KMS-11 (cell line): ENCODE data around the gene RPL37.

Experiments
- H2AFZ ChIP-seq: fragments of 200-600 bp; sonication (generic); 2 replicates; pipeline ENCODE4 v1.6.1; 2016; ENCODE audit warnings: antibody characterized with exemption, mixed run types, low read depth
- H3K27ac ChIP-seq: fragments of 200-600 bp; sonication (generic); 2 replicates; pipeline ENCODE4 v1.6.1; 2016; ENCODE audit warnings: mild to moderate bottlenecking, mixed run types
- H3K27me3 ChIP-seq: fragments of 200-600 bp; sonication (generic); 2 replicates; pipeline ENCODE4 v1.6.1; 2017; ENCODE audit warnings: mild to moderate bottlenecking, low read depth, mixed run types, moderate library complexity; ENCODE audit not compliant: insufficient read depth
- H3K36me3 ChIP-seq: fragments of 200-600 bp; sonication (generic); 2 replicates; pipeline ENCODE4 v1.6.1; 2017; ENCODE audit warnings: mild to moderate bottlenecking, mixed run types; ENCODE audit not compliant: insufficient read depth
- H3K4me1 ChIP-seq: fragments of 200-600 bp; sonication (generic); 2 replicates; pipeline ENCODE4 v1.6.1; 2016; ENCODE audit warnings: mild to moderate bottlenecking, low read depth, mixed run types; ENCODE audit not compliant: poor library complexity, severe bottlenecking
- H3K4me2 ChIP-seq: fragments of 200-600 bp; sonication (generic); 2 replicates; pipeline ENCODE4 v1.7.0; 2016; ENCODE audit warnings: mild to moderate bottlenecking, mixed run types
- H3K4me3 ChIP-seq: fragments of 200-600 bp; sonication (generic); IDR thresholded peaks from 2 replicates; pipeline ENCODE4 v1.6.1; 2017; ENCODE audit warnings: low read depth, low read length, mixed read lengths; ENCODE audit not compliant: insufficient read depth
- H3K79me2 ChIP-seq: fragments of 200-600 bp; sonication (generic); 2 replicates; pipeline ENCODE4 v1.6.1; 2016; ENCODE audit warnings: low read depth, mixed run types; ENCODE audit not compliant: insufficient read depth
- H3K9ac ChIP-seq: fragments of 200-600 bp; sonication (generic); 2 replicates; pipeline ENCODE4 v1.6.1; 2016; ENCODE audit warnings: mild to moderate bottlenecking, mixed run types
- H4K20me1 ChIP-seq: fragments of 200-600 bp; sonication (generic); 2 replicates; pipeline ENCODE4 v1.6.1; 2016; ENCODE audit warnings: mild to moderate bottlenecking, mixed run types; ENCODE audit not compliant: insufficient read depth
- TF ChIP-seq, protein P1 (sequence below): fragments of 200-600 bp; sonication (generic); conservative IDR thresholded peaks from 2 replicates; pipeline ENCODE4 v1.6.1; 2017; ENCODE audit warnings: low read depth, mild to moderate bottlenecking, antibody characterized with exemption, low read length, moderate library complexity, mixed read lengths

RPL37 gene

GRCh38 chr5:40823459-40823858, 11.6 kb downstream of the RPL37 start:
- Histone ChIP-seq H3K36me3 (no peaks in the 10 kb centered on the region), H3K4me1 (no peaks in the 10 kb centered on the region), H4K20me1 (0 out of 2 replicates have a peak, but pooled peaks cover 4% of the 10 kb centered on the region), H3K27me3 (no peaks in the 10 kb centered on the region), H2AFZ (no peak overlapping the region), H3K4me3 (no peak overlapping the region), H3K9ac (no peak overlapping the region), H3K79me2 (no peaks in the 10 kb centered on the region), H3K27ac (no peak overlapping the region), H3K4me2 (no peak overlapping the region)
- TF ChIP-seq, protein P1, sequence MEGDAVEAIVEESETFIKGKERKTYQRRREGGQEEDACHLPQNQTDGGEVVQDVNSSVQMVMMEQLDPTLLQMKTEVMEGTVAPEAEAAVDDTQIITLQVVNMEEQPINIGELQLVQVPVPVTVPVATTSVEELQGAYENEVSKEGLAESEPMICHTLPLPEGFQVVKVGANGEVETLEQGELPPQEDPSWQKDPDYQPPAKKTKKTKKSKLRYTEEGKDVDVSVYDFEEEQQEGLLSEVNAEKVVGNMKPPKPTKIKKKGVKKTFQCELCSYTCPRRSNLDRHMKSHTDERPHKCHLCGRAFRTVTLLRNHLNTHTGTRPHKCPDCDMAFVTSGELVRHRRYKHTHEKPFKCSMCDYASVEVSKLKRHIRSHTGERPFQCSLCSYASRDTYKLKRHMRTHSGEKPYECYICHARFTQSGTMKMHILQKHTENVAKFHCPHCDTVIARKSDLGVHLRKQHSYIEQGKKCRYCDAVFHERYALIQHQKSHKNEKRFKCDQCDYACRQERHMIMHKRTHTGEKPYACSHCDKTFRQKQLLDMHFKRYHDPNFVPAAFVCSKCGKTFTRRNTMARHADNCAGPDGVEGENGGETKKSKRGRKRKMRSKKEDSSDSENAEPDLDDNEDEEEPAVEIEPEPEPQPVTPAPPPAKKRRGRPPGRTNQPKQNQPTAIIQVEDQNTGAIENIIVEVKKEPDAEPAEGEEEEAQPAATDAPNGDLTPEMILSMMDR, result no peak

DNA sequence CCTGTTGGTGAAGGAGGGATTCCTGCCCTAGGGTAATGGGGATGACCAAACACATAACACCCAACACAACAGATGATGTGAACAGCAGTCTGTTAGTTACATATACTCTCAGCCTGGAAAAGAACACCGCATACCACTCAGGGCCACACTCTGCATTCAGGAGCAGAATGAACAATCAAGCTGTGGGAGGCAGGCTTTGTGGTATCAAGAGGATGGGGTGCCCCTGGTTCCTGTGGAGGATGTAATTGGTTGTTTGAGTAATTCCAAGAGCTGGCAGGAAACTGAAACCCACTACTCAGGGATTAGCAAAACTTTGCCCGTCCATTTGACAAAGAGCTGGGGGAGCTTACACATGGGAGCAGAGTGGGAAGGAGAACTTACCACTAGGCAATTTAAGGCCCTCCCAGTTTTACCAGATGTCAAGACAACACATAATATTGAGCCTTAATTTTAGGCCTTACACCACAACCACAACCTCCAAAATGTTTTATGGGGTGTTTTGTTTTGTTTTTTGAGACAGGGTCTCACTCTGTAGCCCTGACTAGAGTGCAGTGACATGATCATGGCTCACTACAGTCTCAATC, 21.2 kb downstream of the RPL37 start:
- H3K79me2 ChIP-seq, result no peaks in the 10 kb centered on the region
- H3K4me3 ChIP-seq, result no peak overlapping the region
- no peak overlapping the region for H3K27ac ChIP-seq
- no peaks in the 10 kb centered on the region for H4K20me1 ChIP-seq
- H3K4me1 ChIP-seq, result no peaks in the 10 kb centered on the region
- no peaks in the 10 kb centered on the region for H3K27me3 ChIP-seq
- TF ChIP-seq, protein P1, result no peak
- no peak overlapping the region for H3K9ac ChIP-seq
- H3K4me2 ChIP-seq, result no peak overlapping the region
- no peak overlapping the region for H2AFZ ChIP-seq
- no peaks in the 10 kb centered on the region for H3K36me3 ChIP-seq

GRCh38 chr5:40812125-40812524, 22.9 kb downstream of the RPL37 start:
- Histone ChIP-seq H3K27ac (no peak overlapping the region), H3K4me3 (no peak overlapping the region), H4K20me1 (no peaks in the 10 kb centered on the region), H3K36me3 (no peaks in the 10 kb centered on the region), H3K79me2 (no peaks in the 10 kb centered on the region), H3K4me2 (no peak overlapping the region), H2AFZ (no peak overlapping the region), H3K9ac (no peak overlapping the region), H3K27me3 (no peaks in the 10 kb centered on the region), H3K4me1 (peaks cover 9% of the 10 kb centered on the region)
- TF ChIP-seq, protein P1, result no peak

DNA sequence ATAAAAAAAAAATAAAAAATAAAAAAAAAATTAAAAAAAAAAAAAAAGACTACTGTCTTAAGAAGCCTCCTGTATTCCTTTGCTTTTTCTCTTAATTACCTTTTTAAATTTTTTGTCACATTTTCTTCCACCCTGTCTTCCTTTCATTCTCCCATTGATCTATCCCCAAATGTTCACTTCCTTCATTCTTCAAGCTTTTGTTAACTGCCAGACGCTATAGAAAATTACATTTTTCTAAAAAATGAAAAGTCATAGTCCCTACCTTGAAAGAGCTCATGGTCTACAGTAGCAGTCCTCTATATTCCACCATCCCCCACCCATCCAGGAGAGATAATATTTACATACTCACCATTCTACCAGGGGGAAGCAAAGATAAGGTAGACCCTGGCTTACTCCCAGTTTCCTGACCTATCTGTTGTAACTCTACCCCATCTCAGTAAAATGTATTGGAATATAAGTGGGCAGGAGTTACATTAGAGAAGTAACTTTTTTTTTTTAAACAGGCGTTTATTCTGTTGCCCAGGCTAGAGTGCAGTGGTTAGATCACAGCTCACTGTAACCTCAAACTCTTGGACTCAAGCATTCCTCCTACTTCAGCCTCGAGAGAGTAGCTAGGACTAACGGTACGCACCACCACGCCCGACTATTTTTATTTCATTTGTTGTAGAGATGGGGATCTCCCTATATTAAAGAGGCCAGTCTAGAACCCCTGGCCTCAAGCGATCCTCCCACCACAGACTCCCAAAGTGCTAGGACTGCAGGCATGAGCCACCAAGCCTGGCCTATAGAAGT, 33.1 kb downstream of the RPL37 start:
- Histone ChIP-seq H3K27ac (no peak overlapping the region), H3K4me1 (peaks cover 10% of the 10 kb centered on the region), H3K27me3 (peaks cover 10% of the 10 kb centered on the region), H3K4me2 (no peak overlapping the region), H3K79me2 (peaks cover 5% of the 10 kb centered on the region), H3K9ac (no peak overlapping the region), H4K20me1 (no peaks in the 10 kb centered on the region), H2AFZ (no peak overlapping the region), H3K4me3 (no peak overlapping the region), H3K36me3 (no peaks in the 10 kb centered on the region)
- TF ChIP-seq, protein P1, result no peak
